PC-3 (cell line): ENCODE measurements around the gene STPG2.

Experiments used
- EZH2 ChIP-seq: fragments of 300-600 bp; sonication (generic); IDR thresholded peaks from one replicate; pipeline ENCODE4 v1.6.1; 2017; ENCODE audit warnings: antibody characterized with exemption, mild to moderate bottlenecking, low read length; ENCODE audit not compliant: unreplicated experiment
- TF ChIP-seq, protein P1 (sequence below): fragments of 300-600 bp; sonication (generic); conservative IDR thresholded peaks from 2 replicates; pipeline ENCODE4 v1.5.1; 2017; ENCODE audit warnings: antibody characterized with exemption, low read depth, mild to moderate bottlenecking, low read length

DNA sequence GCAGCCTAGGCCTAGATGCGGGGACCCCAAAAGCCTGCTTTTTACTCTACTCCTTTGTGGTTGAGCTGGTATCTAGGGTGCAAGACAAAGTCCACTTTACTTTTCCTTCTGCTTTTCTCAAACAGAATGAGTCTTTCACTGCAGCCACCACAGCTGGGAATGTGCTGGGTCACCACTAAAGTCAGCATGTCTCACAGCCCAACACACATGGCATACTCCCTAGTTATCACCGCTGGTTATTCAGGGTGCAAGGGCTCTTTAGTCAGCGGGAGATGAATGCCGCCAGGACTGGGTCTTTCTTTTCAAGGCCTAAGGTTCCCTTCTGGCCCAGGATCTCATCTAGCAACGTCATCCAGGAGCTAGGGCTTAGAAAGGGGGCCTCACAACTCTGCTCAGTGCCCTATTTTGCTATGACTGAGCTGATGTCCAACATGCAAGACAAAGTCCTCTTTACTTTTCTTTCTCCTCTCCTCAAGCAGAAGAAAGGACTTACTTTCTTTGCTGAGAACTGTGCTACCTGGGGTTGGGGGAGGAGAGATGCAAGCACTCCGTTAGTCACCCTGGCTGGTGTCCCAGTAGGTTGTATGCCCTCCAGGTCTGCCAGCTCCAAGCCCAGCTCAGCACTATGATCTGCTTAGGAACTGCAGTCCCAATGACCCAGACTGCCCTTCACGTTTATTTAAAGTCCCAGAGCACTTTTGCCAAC, 22.9 kb upstream of the STPG2 start:
- TF ChIP-seq, protein P1, sequence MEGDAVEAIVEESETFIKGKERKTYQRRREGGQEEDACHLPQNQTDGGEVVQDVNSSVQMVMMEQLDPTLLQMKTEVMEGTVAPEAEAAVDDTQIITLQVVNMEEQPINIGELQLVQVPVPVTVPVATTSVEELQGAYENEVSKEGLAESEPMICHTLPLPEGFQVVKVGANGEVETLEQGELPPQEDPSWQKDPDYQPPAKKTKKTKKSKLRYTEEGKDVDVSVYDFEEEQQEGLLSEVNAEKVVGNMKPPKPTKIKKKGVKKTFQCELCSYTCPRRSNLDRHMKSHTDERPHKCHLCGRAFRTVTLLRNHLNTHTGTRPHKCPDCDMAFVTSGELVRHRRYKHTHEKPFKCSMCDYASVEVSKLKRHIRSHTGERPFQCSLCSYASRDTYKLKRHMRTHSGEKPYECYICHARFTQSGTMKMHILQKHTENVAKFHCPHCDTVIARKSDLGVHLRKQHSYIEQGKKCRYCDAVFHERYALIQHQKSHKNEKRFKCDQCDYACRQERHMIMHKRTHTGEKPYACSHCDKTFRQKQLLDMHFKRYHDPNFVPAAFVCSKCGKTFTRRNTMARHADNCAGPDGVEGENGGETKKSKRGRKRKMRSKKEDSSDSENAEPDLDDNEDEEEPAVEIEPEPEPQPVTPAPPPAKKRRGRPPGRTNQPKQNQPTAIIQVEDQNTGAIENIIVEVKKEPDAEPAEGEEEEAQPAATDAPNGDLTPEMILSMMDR = no peak
- no peak for TF ChIP-seq EZH2
